CD4-positive, alpha-beta T cell treated with Interleukin-17A for 4 hours (primary cell): Measurements from ENCODE around the gene ERN1.

Source experiments
- DNase-seq: peaks from one replicate; pipeline ENCODE4 v3.0.0-alpha.2; 2020; ENCODE audit warnings: mixed read lengths

Gene ERN1

GRCh38 chr17:64083093-64083492 is 46.9 kb downstream of the ERN1 start:
- no peak for DNase-seq

DNA sequence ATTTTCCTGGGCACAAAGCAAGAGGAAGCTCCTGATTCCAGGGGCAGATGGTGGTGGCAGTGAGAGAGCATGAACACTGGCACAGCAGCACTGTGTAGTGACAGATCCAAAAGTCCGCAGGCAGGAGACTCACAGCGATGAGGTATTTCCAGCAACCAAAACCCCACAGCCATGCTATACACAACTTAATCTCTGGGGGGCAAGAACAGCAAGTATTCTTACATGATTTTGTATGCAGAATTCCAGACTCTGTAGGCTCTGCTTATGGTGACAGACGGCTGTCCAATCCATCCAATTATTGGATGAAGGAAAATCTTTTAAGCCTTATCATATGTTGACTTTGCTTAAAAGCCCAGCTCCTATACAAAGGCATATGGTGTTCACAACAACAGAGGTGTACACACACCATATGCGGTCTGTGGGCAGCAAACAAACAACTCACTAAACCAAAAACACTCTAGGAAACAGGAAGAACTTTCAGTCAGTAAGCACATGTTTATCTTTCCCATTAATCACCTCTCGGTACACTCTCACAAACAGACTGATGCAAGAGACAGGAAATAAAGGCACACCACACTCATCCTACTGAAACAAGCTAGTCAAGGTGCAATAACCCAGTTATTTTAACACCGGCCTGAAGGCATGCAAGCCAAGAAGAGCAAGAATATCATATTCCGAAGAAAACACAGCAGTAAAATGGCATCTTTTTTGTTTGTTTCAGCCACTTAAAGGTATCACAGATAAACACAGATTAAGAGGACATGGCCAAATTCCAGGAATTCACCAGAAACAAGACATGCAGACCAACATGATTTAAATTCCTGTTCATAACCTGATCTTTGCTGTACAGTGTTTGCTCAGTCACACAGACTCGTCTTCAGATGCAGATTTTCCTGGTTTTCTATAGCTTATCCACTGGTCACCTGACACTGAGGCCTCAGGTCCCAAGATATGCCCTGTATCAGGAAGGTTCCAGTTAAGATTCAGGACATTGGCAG is 47.8 kb downstream of the ERN1 start:
- peak; percentile 49 for DNase-seq

DNA sequence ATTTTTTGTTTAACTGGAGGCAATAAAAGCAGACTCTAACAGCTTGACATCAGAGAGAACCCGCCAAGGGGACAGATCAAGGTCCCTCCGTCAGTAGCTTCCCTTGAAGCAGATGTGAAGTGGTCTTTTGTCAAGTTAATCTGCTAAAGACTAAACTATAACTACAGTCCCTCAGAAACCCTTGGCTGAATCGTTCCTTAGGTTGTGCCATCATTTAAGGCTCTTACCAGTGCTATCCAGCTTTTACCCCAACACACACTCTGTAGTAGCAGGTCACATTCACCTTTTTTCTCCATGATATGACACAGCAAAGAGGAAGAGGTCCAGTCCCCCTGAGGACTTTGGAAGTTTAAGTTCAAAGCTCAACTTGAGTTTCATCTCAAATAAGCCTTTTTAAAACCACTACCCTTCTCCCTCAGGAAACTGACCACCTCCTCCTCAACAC is 49.7 kb downstream of the ERN1 start:
- no peak for DNase-seq

- DNase-seq: no peak
These were observed 52.6 kb downstream of the ERN1 start for GRCh38 chr17:64077379-64077778.

GRCh38 chr17:64075913-64076312 is 54.0 kb downstream of the ERN1 start:
- DNase-seq: no peak

- no peak for DNase-seq
These were observed 55.1 kb downstream of the ERN1 start for GRCh38 chr17:64074704-64075426.

DNA sequence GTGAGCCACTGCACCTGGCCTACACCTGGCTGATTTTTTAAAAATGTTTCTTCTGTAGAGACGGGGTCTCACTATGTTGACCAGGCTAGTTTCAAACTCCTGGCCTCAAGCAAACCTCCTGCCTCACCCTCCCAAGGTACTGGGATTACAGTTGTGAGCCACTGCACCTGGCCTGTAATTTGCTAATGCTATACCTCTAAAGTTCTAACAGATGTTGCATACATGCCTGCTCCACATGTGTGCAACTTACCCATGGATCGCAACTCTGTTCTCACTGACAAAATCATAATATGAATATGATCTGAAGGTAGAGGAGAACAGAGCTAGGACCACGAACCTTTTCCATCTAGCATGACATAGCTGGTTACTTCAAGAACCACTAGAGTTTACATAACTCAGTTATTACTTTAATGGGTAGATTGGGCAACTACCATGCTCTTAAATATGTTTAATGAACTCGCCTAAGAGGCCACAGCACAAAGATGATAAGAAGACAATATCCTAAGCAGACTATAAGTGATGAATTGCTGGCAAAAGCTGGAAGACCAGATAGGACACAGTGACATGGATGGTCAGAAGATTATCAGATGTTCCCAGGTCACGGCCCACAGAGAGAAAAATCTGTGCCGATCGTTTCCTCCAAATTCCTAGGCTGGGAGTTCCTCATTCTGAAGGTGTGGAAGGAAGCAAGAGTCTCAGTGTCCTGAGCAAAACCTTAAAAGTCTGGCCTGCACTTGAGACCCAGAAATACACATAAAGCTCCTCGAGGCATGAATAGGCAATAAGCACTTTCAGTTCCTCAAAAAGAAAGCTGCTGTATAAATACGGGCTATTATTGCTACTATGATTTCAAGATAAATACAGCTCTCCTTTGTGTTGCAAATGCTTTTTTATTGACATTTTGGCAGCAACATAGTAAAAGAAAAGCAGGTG is 55.9 kb downstream of the ERN1 start:
- no peak for DNase-seq

DNA sequence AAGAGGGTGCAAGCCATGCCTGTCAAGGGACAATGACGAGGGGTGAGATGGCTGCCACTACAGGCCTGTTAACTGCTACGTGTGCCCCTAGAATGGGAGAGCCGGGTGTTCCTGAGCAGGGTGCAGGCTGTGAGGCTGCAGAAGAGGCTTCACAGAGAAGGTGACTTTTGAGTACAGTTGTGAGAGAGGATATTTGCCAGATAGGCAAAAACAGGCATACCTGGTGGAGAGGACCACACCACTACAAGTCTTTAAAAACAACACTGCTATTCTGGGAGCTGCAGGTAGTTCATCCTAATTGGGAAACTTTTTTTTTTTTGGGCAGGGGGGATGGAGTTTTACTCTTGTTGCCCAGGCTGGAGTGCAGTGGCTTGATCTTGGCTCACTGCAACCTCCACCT is 58.8 kb downstream of the ERN1 start:
- DNase-seq: no peak

- no peak for DNase-seq
These were observed 59.7 kb downstream of the ERN1 start for GRCh38 chr17:64070213-64070612.

GRCh38 chr17:64069143-64069542 is 60.8 kb downstream of the ERN1 start:
- no peak for DNase-seq

DNA sequence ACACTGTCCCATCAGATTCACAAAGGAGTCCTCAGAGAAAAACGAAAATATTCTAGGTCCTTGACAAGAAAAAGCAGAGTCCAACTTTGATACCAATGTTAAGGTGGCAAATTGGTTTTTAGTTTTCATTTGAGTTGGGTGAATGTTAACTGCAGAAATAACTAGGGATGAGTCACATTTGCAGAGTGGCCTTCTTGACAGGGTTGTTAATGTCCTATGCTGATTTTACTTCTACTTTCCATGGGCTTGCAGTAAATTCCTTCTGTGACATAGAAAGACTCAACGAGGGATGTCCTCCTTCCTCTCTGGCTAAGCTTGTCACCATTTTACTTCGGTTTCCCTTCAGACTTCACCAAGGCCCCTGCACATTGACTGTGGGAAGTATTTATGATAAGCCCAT is 62.3 kb downstream of the ERN1 start:
- DNase-seq: no peak

DNA sequence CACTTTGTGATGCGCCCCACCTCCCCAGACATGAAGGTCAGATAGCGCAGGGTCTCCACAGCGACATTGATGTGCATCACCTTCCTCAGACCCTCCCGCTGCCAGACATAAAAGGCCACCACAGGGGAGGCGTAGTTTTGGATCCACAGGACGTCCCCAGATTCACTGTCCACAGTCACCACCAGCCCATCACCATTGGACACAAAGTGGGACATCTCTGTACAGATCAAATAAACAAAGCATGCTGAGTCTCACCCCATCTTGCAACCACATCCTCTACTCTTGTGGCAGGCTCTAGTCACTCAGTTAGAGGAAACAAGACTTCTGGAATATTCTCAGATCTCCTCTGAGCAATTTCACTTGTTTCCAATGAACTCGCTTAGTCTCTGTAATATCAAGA is 63.2 kb downstream of the ERN1 start:
- peak; percentile 51 for DNase-seq

- DNase-seq: no peak
These were observed 64.8 kb downstream of the ERN1 start for GRCh38 chr17:64065161-64065560.

GRCh38 chr17:64064331-64064730 is 65.6 kb downstream of the ERN1 start:
- no peak for DNase-seq

- DNase-seq: peak; percentile 74
These were observed 66.1 kb downstream of the ERN1 start for GRCh38 chr17:64063766-64064224.

- no peak for DNase-seq
These were observed 66.9 kb downstream of the ERN1 start for GRCh38 chr17:64063088-64063487.

- DNase-seq: no peak
These were observed 68.6 kb downstream of the ERN1 start for GRCh38 chr17:64061178-64061898.

- no peak for DNase-seq
These were observed 69.6 kb downstream of the ERN1 start for GRCh38 chr17:64060331-64060730.

DNA sequence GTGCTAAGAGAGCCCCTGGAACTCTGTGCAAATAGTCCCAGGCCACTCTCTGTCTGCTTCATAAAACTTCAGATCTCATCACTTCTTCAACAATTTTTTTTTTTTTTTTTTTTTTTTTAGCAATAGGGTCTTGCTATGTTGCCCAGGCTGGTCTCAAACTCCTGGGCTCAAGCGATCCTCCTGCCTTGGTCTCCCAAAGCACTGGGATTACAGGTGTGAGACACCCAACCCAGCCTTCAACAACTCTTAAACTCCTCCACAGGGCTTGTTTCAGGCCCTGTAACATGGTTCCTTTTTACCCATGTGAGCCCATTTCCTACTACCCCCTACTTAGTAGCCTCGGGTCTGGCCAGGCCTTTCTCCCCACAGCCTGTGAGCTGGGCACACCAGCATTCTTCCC is 70.2 kb downstream of the ERN1 start:
- no peak for DNase-seq

DNA sequence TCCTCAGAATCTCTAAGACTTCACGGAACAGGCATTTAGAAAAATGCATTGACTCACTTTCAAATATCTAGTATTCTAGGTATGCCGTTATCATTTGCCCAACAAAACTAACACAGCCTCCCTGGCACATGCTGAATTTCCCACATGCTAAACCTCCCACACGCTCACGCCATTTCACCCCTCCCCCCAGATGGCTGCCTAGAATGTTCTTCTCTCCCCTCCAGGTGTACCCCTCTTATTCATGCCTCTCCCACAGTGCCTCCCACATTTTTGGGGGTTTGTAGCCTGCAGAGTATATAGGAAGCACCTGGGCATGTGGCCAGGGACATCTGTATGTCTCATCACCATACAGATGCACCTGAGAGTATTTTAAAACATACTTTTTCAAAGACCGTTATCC is 71.3 kb downstream of the ERN1 start:
- no peak for DNase-seq

DNA sequence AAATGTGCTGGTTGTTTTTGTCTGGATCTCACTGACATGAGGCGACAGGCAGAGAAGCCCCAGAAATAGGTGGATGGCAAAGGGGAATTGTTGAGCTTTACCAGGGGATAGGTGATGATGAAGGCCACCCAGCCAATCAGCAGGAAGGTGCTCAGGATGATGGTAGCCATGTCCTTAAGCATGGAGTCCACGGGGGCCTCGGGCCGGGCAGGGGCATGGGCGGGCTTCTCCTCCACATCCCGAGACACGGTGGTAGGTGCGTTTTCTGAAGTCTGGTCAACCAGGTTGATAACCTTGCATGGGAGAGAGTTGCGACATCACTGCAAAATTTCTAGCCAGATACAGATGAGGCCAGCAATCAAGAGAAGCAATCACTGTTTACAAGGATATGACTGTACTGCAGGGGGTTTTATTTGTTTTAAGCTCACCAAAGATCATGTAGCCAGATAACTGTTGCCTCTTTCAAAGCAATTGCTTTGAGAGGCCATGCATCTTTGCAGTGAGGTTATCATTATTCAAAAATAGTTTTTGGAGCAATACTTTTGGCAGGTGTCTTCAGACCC is 72.2 kb downstream of the ERN1 start:
- no peak for DNase-seq
